ENCODE data around the gene MCOLN2.

MCOLN2 gene

DNA sequence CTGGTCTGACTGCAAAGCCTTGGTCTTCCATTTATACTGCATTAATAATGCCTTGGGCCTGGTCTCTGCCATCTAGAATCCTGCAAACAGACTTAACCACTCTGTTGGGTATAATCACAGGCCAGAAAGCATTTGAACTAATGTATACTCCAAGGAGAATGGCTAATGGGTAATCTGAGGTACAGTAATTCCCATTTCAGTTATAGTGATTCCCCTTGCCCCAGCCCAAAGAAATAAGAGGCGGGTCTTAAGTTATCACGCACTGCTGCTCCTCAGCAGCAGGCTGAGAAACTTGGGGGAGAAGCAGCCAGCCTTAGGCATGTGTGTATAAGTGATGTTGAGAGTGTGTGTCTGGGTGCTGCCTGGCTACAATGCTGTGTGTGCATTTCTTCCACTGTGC is 106.3 kb downstream of the MCOLN2 start:
- no peak for DNase-seq

DNA sequence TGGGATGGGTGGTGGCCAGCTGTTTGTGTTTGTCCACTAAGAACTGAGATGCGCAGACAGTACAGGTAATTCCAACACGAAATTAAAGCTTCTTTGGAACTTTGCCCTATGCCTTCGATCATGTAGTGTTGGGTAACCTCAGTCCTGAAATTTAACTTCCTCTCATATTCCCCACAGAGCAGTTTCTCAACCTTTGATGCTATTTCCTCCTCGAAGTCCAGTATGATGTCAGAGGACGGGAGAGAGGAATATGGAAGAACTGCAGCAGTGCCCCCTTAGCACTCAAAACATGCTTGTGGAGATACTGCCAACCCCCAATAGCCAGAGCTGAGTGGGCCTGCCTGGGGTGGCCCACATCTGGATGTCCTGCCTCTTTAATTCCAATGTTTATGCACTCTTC is 107.5 kb downstream of the MCOLN2 start:
- no peak for DNase-seq

DNA sequence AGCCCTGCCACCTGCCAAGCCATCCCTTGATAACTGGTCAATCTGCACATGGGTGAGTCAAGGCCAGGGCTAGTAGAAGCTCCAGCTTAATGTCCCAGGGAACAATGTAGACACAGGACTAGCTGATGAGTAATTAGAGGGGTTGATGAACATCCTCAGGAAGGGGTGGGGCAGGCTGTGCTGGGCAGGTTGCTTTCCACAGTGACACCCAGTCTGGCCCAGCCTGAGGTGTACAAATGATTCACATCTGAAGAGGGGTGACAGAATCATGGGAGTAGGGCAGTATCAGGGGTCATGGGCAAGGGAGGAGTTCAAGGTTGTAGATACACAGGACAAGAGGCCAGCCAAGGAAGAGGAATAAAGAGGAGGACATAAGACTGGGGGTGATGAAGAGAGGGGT is 108.2 kb downstream of the MCOLN2 start:
- no peak for DNase-seq

DNA sequence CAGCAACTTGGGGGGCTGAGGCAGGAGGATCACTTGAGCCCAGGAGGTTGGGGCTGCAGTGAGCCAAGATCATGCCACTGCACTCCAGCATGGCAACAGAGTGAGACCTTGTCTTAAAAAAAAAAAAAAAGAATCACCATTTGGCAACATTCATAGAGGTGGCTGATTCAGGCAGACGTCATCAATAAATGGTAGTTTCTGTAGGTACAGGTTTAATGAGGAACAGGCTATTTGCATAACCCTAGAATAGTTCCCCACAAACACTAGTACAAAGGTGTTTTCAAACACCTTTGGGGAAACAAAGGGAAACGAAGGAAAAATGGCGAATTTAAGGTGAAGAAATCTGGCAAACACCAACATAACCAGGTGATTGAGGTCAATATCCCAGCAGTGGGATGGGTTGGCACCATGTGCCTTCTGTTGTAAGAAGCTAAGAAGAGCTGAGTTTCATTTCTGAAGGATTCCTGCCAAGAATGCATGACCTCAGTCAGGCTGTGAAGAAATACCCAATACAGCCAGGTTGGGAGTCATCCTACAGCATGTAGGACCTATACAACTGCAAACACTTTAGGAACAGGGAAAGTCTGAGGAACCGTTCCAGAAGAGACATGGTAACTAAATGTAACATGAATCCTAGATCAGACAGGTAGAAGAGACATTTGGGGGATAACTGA is 109.5 kb downstream of the MCOLN2 start:
- no peak for DNase-seq

DNA sequence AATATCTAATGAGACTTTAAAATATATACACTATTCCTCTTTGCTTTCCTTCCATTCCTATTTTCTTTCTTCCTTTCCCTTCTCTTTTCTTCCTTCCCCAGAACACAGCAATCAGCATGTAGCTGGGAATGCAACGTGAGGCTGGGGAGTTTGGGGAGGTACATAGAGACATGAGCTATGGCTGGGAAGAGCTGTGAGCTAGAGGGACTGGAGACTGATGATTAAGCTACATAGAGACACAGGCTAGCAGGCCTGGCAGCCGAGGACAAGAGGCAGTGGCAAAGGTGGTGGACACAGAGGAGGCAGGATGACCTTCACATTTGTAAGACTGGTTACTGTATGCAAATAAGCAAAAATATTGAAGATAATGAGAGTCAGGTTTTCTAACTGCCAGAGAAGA is 111.4 kb downstream of the MCOLN2 start:
- DNase-seq = no peak

DNA sequence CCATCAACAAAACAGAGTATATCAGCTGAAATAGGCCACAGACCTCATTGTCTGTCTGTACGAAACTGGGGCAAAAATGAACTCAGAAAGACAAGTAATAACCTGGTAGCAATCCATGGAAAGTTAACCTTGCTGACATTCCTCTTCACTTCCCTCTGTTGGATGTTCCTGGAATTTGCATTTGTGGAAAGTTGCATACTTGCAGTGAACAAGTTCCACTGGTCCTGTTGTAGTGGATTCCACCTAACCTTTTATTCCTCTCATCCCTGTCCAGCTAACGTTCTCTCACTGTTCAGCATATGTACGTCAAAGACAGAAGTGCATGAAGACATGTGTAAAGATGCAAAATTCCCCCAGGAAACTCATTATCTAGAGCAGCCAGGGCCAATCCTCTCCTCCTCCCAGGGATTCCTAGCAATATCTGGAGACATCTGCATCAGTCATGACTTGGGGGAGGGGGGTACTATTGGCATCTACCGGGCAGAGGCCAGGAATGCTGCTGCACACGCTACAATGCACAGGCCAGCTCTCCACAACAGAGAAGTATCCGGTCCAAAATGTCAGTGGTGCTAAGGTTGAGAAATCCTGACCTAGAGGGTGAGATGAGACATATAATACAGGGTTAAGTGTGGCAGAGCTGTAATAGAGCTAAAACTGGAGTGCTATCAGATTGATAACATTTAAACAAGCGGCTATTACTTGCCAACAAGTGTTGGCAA is 112.1 kb downstream of the MCOLN2 start:
- DNase-seq = no peak

DNA sequence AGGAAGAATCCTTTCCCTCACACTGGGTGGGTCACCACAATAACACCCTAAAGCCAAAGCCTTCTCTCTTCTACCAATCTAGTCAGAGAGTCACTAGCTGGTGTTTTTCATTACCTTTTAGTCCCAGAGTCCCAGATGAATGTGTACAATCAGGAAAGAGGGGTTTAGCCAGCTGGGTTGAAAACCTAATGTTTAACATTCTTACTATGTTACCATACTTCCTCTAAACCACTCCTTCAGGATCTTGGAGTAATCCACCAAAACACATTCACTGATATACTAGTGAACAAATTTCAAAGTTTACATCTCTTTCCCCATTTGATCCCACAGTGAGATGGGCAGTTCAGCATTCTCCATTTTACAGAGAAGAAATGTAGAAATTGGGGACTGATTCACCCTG is 113.6 kb downstream of the MCOLN2 start:
- DNase-seq = no peak

DNA sequence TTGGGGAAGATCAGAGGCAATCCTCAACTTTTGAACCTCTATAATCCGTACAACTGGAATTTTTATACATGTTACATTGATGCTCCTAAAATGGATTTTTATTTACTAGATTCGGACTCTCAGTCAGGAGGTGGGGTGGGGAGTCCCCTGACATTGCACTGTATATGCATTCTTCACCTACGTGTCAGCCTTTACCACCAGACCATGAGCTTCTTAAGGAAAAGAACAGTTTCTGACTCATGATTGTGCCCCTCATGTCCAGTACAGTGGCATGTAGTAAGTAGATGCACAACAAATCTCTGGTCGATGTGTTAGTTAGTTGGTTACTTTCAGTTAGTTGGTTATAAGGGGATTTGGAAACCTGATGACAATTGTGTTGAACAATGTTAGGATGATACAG is 119.3 kb downstream of the MCOLN2 start:
- no peak for DNase-seq

DNA sequence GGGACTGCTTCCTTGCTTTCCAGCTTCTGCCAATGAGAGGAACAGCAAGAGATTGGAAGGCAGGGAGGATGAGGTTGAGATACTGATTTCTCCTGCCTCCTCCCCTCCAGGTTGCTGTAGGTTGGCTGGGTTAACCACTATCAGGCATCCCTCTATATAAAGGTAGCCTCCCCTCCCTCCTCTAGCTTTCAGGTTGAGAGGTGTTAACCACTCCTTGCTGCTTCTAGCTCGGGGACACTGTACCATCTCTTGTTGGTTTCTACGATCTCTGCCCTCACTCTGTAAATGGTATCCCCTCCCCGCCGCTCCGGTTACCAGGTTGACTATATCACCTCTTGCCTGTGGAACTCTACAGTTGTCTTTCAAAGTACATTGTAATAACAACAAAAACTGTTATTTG is 120.6 kb downstream of the MCOLN2 start:
- DNase-seq = no peak

Data from NCI-H146 (cell line).